H1 (cell line): Measurements from ENCODE around the gene CBLB. TPM values are rescaled to one million over a fixed set of nuclear protein-coding genes. Genes with fewer than 3 reads are reported as not detected.

Experiments used
- CTCF ChIA-PET: fragments of 300-600 bp; sonication (Branson Sonifier 250); formaldehyde crosslinking; loops from one replicate; lab custom pipeline; 2021; ENCODE audit not compliant: partially characterized antibody; lab: Charles Lee
- POLR2A ChIA-PET: fragments of 300-600 bp; sonication (Branson Sonifier 250); formaldehyde crosslinking; loops from one replicate; lab custom pipeline; 2021; ENCODE audit warnings: inconsistent platforms; ENCODE audit not compliant: partially characterized antibody; lab: Charles Lee
- DNase-seq, 2 experiments: peaks; one replicate each; pipeline versions ENCODE4 v3.0.0 to v3.0.0-alpha.2; 2010 to 2022; ENCODE audit warnings: low spot score in 2 of 2, low read depth in 1 of 2, mixed read lengths in 1 of 2
- FAIRE-seq: peaks from 2 replicates; lab custom pipeline; 2011; peaks lifted over from hg19 to GRCh38; lab: Jason Lieb, UNC
- H2AFZ ChIP-seq: 2 replicates; pipeline ENCODE4 v1.8.1; 2012; ENCODE audit warnings: low read length, inconsistent platforms
- H2AK5ac ChIP-seq: 2 replicates; pipeline ENCODE4 v1.6.1; 2013; ENCODE audit warnings: low read depth, low read length
- H2BK120ac ChIP-seq: replicated peaks from 2 replicates; pipeline ENCODE3; 2013; ENCODE audit warnings: low read depth, low read length, inconsistent platforms
- H2BK12ac ChIP-seq: 2 replicates; pipeline ENCODE4 v1.6.1; 2013; ENCODE audit warnings: low read depth, low read length
- H2BK15ac ChIP-seq: 2 replicates; pipeline ENCODE4 v1.6.1; 2013; ENCODE audit warnings: low read length
- H2BK20ac ChIP-seq: 2 replicates; pipeline ENCODE4 v1.6.1; 2013; ENCODE audit warnings: low read length
- H2BK5ac ChIP-seq: 2 replicates; pipeline ENCODE4 v1.6.1; 2013; ENCODE audit warnings: low read depth, low read length
- H3K14ac ChIP-seq: 2 replicates; pipeline ENCODE4 v1.6.1; 2013; ENCODE audit warnings: inconsistent platforms; ENCODE audit not compliant: insufficient read length
- H3K18ac ChIP-seq: 2 replicates; pipeline ENCODE4 v1.6.1; 2013; ENCODE audit warnings: low read length; ENCODE audit errors: extremely low read depth
- H3K23ac ChIP-seq: 2 replicates; pipeline ENCODE4 v1.6.1; 2013; ENCODE audit warnings: inconsistent platforms; ENCODE audit not compliant: insufficient read length
- H3K23me2 ChIP-seq: 2 replicates; pipeline ENCODE4 v1.6.1; 2013; ENCODE audit warnings: low read depth, low read length
- H3K27ac ChIP-seq: 2 replicates; pipeline ENCODE4 v1.6.1; 2011; ENCODE audit warnings: low read depth, low read length, inconsistent platforms
- H3K27me3 ChIP-seq, 4 experiments: replicated peaks in 1 of 4; 1 replicate in 1 of 4; 2 replicates in 3 of 4; pipeline versions ENCODE4 v1.6.1 to v1.8.1; 2011 to 2013; ENCODE audit warnings: low read length in 3 of 4, mild to moderate bottlenecking in 3 of 4, inconsistent platforms in 2 of 4, mixed read lengths in 2 of 4, moderate library complexity in 1 of 4; ENCODE audit not compliant: control insufficient read depth in 3 of 4, insufficient read depth in 3 of 4; ENCODE audit errors: extremely low read depth in 1 of 4
- H3K36me3 ChIP-seq, 4 experiments: 2 replicates each; pipeline versions ENCODE4 v1.6.1 to v1.8.1; 2011 to 2013; ENCODE audit warnings: mild to moderate bottlenecking in 4 of 4, low read length in 3 of 4, moderate library complexity in 2 of 4, control low read depth in 1 of 4, inconsistent platforms in 1 of 4; ENCODE audit not compliant: insufficient read depth in 4 of 4, control insufficient read depth in 2 of 4
- H3K4ac ChIP-seq: replicated peaks from 2 replicates; pipeline ENCODE3; 2013; ENCODE audit warnings: low read length, low read depth, mixed read lengths, inconsistent platforms; ENCODE audit not compliant: insufficient read length
- H3K4me1 ChIP-seq, 4 experiments: replicated peaks in 1 of 4; 1 replicate in 1 of 4; 2 replicates in 3 of 4; pipeline versions ENCODE4 v1.6.1 to v1.8.1; 2011 to 2013; ENCODE audit warnings: low read length in 3 of 4, inconsistent platforms in 2 of 4, mixed read lengths in 1 of 4; ENCODE audit not compliant: insufficient read depth in 4 of 4, control insufficient read depth in 3 of 4
- H3K4me2 ChIP-seq, 2 experiments: 2 replicates each; pipeline versions ENCODE4 v1.6.1 to v1.8.1; 2011 to 2013; ENCODE audit warnings: low read depth in 2 of 2, low read length in 2 of 2, control low read depth in 1 of 2, inconsistent platforms in 1 of 2, mild to moderate bottlenecking in 1 of 2; ENCODE audit not compliant: insufficient read depth in 1 of 2
- H3K4me3 ChIP-seq, 4 experiments: fragments of 200-600, 300-600 bp in 1 of 4; sonication (generic), shearing (Covaris generic), sonication (Bioruptor Twin) in 1 of 4; 2 replicates each; pipeline versions ENCODE4 v1.5.1 to v1.8.1; 2011 to 2016; ENCODE audit warnings: low read length in 4 of 4, low read depth in 3 of 4, control low read depth in 2 of 4, inconsistent platforms in 2 of 4, mild to moderate bottlenecking in 2 of 4, mixed read lengths in 1 of 4, moderate library complexity in 1 of 4; ENCODE audit not compliant: insufficient read depth in 2 of 4; ENCODE audit errors: extremely low read depth in 1 of 4
- H3K56ac ChIP-seq: replicated peaks from 2 replicates; pipeline ENCODE3; 2013; ENCODE audit warnings: low read depth, mild to moderate bottlenecking, mixed read lengths, low read length, inconsistent platforms; ENCODE audit not compliant: insufficient read length
- H3K79me1 ChIP-seq: 2 replicates; pipeline ENCODE4 v1.6.1; 2013; ENCODE audit warnings: low read depth, low read length, control low read depth
- H3K79me2 ChIP-seq, 2 experiments: 2 replicates each; pipeline versions ENCODE4 v1.6.1 to v1.8.1; 2012 to 2013; ENCODE audit warnings: low read length in 2 of 2, mild to moderate bottlenecking in 2 of 2, inconsistent platforms in 1 of 2; ENCODE audit not compliant: insufficient read depth in 2 of 2, control insufficient read depth in 1 of 2
- H3K9ac ChIP-seq, 4 experiments: replicated peaks in 1 of 4; 1 replicate in 1 of 4; 2 replicates in 3 of 4; pipeline versions ENCODE4 v1.6.1 to v1.8.1; 2011 to 2013; ENCODE audit warnings: low read depth in 3 of 4, low read length in 3 of 4, control low read depth in 2 of 4, mild to moderate bottlenecking in 2 of 4, moderate library complexity in 2 of 4, inconsistent platforms in 1 of 4; ENCODE audit errors: extremely low read depth in 1 of 4
- H3K9me3 ChIP-seq, 2 experiments: 2 replicates each; pipeline versions ENCODE4 v1.6.1 to v1.8.1; 2012 to 2013; ENCODE audit warnings: mild to moderate bottlenecking in 2 of 2, moderate library complexity in 2 of 2, control low read depth in 1 of 2, inconsistent platforms in 1 of 2, low read depth in 1 of 2, low read length in 1 of 2, mixed read lengths in 1 of 2; ENCODE audit not compliant: insufficient read depth in 2 of 2
- H4K20me1 ChIP-seq, 2 experiments: replicated peaks in 1 of 2; 2 replicates each; pipeline versions ENCODE3 to v1.8.1; 2011 to 2013; ENCODE audit warnings: inconsistent platforms in 2 of 2, low read length in 2 of 2, mild to moderate bottlenecking in 1 of 2; ENCODE audit not compliant: insufficient read depth in 2 of 2, control insufficient read depth in 1 of 2
- H4K5ac ChIP-seq: 2 replicates; pipeline ENCODE4 v1.6.1; 2013; ENCODE audit warnings: low read length, low read depth, mixed read lengths, inconsistent platforms; ENCODE audit not compliant: insufficient read length
- H4K8ac ChIP-seq: 2 replicates; pipeline ENCODE4 v1.8.0; 2013; ENCODE audit warnings: mild to moderate bottlenecking, moderate library complexity, low read length, inconsistent platforms; ENCODE audit not compliant: insufficient read depth; ENCODE audit errors: extremely low read depth
- H4K91ac ChIP-seq: replicated peaks from 2 replicates; pipeline ENCODE3; 2013; ENCODE audit warnings: low read length, mixed read lengths, inconsistent platforms; ENCODE audit not compliant: insufficient read length
- BACH1 ChIP-seq: IDR thresholded peaks from 2 replicates; pipeline ENCODE4 v1.6.1; 2012; ENCODE audit warnings: low read length, improper control_type of control experiment
- BCL11A ChIP-seq, 2 experiments: IDR thresholded peaks; one replicate each; pipeline ENCODE4 v1.6.1; 2011; ENCODE audit warnings: low read depth in 2 of 2, low read length in 2 of 2, mild to moderate bottlenecking in 2 of 2
- CREB1 ChIP-seq: IDR thresholded peaks from 2 replicates; pipeline ENCODE4 v1.6.1; 2012; ENCODE audit warnings: inconsistent platforms
- FOSL1 ChIP-seq: IDR thresholded peaks from 2 replicates; pipeline ENCODE4 v1.6.1; 2011; ENCODE audit warnings: mild to moderate bottlenecking, low read depth, low read length, moderate library complexity; ENCODE audit not compliant: insufficient read depth
- KDM4A ChIP-seq: IDR thresholded peaks from one replicate; pipeline ENCODE4 v1.7.1; 2012; ENCODE audit warnings: low read depth, mild to moderate bottlenecking, moderate library complexity, low read length, inconsistent platforms; ENCODE audit not compliant: severe bottlenecking
- MAX ChIP-seq: IDR thresholded peaks from 2 replicates; pipeline ENCODE4 v1.6.1; 2012; ENCODE audit warnings: inconsistent platforms
- POLR2A ChIP-seq, 2 experiments: IDR thresholded peaks; 1 replicate in 1 of 2; 2 replicates in 1 of 2; pipeline ENCODE4 v1.6.1; 2011; ENCODE audit warnings: low read depth in 2 of 2, low read length in 2 of 2, mild to moderate bottlenecking in 2 of 2; ENCODE audit errors: control extremely low read depth in 1 of 2
- POLR2AphosphoS5 ChIP-seq: IDR thresholded peaks from 2 replicates; pipeline ENCODE4 v1.6.1; 2011; ENCODE audit warnings: low read depth, low read length
- RBBP5 ChIP-seq: IDR thresholded peaks from 2 replicates; pipeline ENCODE4 v1.7.1; 2012; ENCODE audit warnings: low read depth, mild to moderate bottlenecking, inconsistent platforms, low read length, moderate library complexity, borderline replicate concordance
- SIN3A ChIP-seq, 2 experiments: IDR thresholded peaks in 1 of 2; conservative IDR thresholded peaks in 1 of 2; 2 replicates each; pipeline ENCODE4 v1.6.1; 2011 to 2012; ENCODE audit warnings: low read length in 2 of 2, improper control_type of control experiment in 1 of 2, low read depth in 1 of 2, mild to moderate bottlenecking in 1 of 2
- SP2 ChIP-seq: IDR thresholded peaks from 2 replicates; pipeline ENCODE4 v1.6.1; 2012; ENCODE audit warnings: mild to moderate bottlenecking, low read length, inconsistent platforms
- TAF7 ChIP-seq: optimal IDR thresholded peaks from 2 replicates; pipeline ENCODE3; 2011; ENCODE audit warnings: low read depth, mild to moderate bottlenecking, inconsistent platforms, low read length, moderate library complexity, borderline replicate concordance
- YY1 ChIP-seq: IDR thresholded peaks from 2 replicates; pipeline ENCODE4 v1.6.1; 2011; ENCODE audit warnings: low read depth, mild to moderate bottlenecking, low read length
- polyA plus RNA-seq, 7 experiments: library from polyadenylated mRNA; depleted of rRNA in 3 of 7; stranded (reverse) in 5 of 7; unstranded in 2 of 7; fragments of >200 nt in 5 of 7; fragments of 200-250 nt in 2 of 7; gene quantifications; 1 replicate in 5 of 7; 2 replicates in 1 of 7; 4 replicates in 1 of 7; pipeline versions ENCODE4 v1.2.1 to v1.2.3, GENCODE V29; 2011 to 2013; ENCODE audit warnings: missing spikeins in 2 of 7, mixed read lengths in 2 of 7
- total RNA-seq: library from RNA; stranded (reverse); fragmentation: NEBNext Ultra II Directional; extraction: Animal tissue kit (Norgen Biotek cat#: 25700); gene quantifications from 2 replicates; pipeline ENCODE4 v1.2.1, GENCODE V29; 2021

CBLB gene
- total and polyA plus RNA-seq, 2 of the 8 experiments (the other 6 are each of a cell fraction or from before 2014, with no cell fraction given): 14.5 to 26.0 TPM

- Histone ChIP-seq H3K36me3 (peaks cover 0 to 33% (median 2%) of the 10 kb centered on the region in 4 experiments; a peak in 3 of 8 replicates), H3K23ac (no peak overlapping the region), H2BK20ac (no peak overlapping the region), H3K9me3 (no peaks in the 10 kb centered on the region), H2AFZ (no peak overlapping the region), H4K20me1 (no peaks in the 10 kb centered on the region), H3K4me1 (no peaks in the 10 kb centered on the region), H2BK120ac (no peak overlapping the region), H3K14ac (no peak overlapping the region), H3K4me3 (no peak overlapping the region), H3K4me2 (no peak overlapping the region), H3K23me2 (no peaks in the 10 kb centered on the region), H2BK5ac (no peak overlapping the region), H3K79me2 (no peaks in the 10 kb centered on the region), H3K27me3 (no peaks in the 10 kb centered on the region), H3K79me1 (no peaks in the 10 kb centered on the region), H4K5ac (no peak overlapping the region), H2BK15ac (no peak overlapping the region), H3K27ac (no peak overlapping the region), H3K18ac (no peak overlapping the region), H3K56ac (no peak overlapping the region), H4K91ac (no peak overlapping the region), H3K9ac (no peak overlapping the region), H3K4ac (no peak overlapping the region), H2BK12ac (no peak overlapping the region), H4K8ac (no peak overlapping the region), H2AK5ac (no peak overlapping the region)
- DNase-seq (no peak), FAIRE-seq (no peak)
- ChIA-PET CTCF (no interaction called here), POLR2A (no interaction called here)
- no peak for TF ChIP-seq SIN3A (conservative IDR thresholded peaks at IDR 0.05 in 1 of 2, IDR thresholded peaks at IDR 0.05 in 1 of 2; ENCODE audit: low read depth in 1 of 2, low read length in 2 of 2)
- no peak for TF ChIP-seq SP2
- no peak for TF ChIP-seq YY1
- TF ChIP-seq FOSL1: no peak
- TF ChIP-seq CREB1: no peak
- no peak for TF ChIP-seq POLR2A (IDR thresholded peaks at IDR 0.05; ENCODE audit: control extremely low read depth in 1 of 2, low read depth in 2 of 2, low read length in 2 of 2)
- no peak for TF ChIP-seq RBBP5
- TF ChIP-seq KDM4A: no peak
- TF ChIP-seq BACH1: no peak
- TF ChIP-seq POLR2AphosphoS5: no peak
- no peak for TF ChIP-seq TAF7
- no peak for TF ChIP-seq BCL11A (IDR thresholded peaks at IDR 0.05; ENCODE audit: low read depth in 2 of 2, low read length in 2 of 2)
- TF ChIP-seq MAX: no peak
These were observed 194.3 kb downstream of the CBLB start for GRCh38 chr3:105674437-105675065.
